ENCODE data around the gene TAF5. TPM values are rescaled to one million over a fixed set of nuclear protein-coding genes. Genes with fewer than 3 reads are reported as not detected.

Gene TAF5
- 3.8 and 5.2 TPM in 2 replicates for total RNA-seq

GRCh38 chr10:103367782-103368518 is at the start of gene TAF5:
Gene TAF5 (plus strand): TSS chr10:103367976. CDS start chr10:103367990, 14 bp downstream.

DNA sequence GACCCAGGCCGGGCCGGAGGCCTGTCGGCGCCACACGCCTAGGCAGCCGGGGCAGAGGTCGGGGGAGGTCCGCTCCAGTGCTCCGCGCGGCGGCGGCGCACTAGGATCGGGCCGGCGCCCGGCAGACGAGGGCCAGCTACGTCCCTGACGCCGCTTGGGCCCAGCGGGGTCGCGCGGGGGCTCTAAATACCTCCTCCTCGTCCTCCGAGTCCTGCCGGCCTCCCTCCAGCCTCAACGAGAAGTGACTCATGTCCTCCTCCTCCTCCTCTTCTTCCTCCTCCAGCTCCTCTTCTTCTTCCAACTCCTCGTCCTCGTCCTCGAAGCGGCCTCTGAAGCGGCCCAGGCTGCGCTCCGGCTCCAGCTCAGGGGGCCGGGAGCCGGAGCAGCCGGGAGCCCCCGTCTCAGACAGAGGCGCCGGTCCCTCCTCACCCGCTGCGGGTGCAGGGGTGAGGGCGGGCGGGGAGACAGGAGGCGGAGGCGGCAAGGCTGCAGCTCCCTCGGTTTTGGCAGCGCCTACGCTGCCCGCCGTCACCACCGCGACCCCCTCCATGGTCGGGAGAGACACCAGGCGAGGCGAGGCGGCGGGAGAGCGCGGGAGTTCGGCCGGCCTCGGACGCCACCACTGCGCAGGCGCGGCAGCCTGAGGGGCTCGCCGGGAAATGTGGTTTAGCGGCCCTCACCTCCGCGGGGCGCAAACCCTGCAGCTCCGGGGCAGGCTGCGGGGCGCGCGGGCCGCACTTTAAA is 17.1 kb upstream of the TAF5 start, which contains the start of gene PCGF6:
Gene PCGF6 (minus strand): TSS at position 624 of the 744 bp plus-strand sequence. CDS start 74 bp downstream, at position 550.

GRCh38 chr10:103396067-103396788 is 28.5 kb downstream of the TAF5 start, which contains the start of the genes ATP5MK and PDCD11:
Gene ATP5MK (minus strand): TSS chr10:103396475. CDS start chr10:103392457, 4,018 bp downstream.
Gene PDCD11 (plus strand): TSS chr10:103396626. CDS start chr10:103398427, 1,801 bp downstream.

Other genes with a start within 250 kb of the TAF5 start
- gene NT5C2, start 174.7 kb upstream of the TAF5 start, total RNA-seq, result 54.1 and 62.8 TPM in 2 replicates
- under 0.01 and 0.15 TPM in 2 replicates for gene RPEL1, start 122.1 kb upstream of the TAF5 start, total RNA-seq
- 0.44 and 0.99 TPM in 2 replicates for gene INA, start 90.8 kb upstream of the TAF5 start, total RNA-seq
- 9.4 and 14.8 TPM in 2 replicates for gene PCGF6, start 16.8 kb upstream of the TAF5 start, total RNA-seq
- gene ATP5MK, start 28.5 kb downstream of the TAF5 start, total RNA-seq, result 91.6 and 235 TPM in 2 replicates
- 25.5 and 34.6 TPM in 2 replicates for gene PDCD11, start 28.6 kb downstream of the TAF5 start, total RNA-seq
- gene CALHM2, start 84.4 kb downstream of the TAF5 start, total RNA-seq, result 23.3 and 51.3 TPM in 2 replicates
- not detected in 2 replicates for gene CALHM1, start 90.9 kb downstream of the TAF5 start, total RNA-seq
- 0.15 TPM in 1 of 2 replicates, not detected in the other for gene CALHM3, start 111.3 kb downstream of the TAF5 start, total RNA-seq
- gene NEURL1, start 125.7 kb downstream of the TAF5 start, total RNA-seq, result under 0.01 and 0.17 TPM in 2 replicates